ENCODE measurements around the gene KLHL40.

KLHL40 gene

GRCh38 chr3:42728056-42728455 is 42.7 kb downstream of the KLHL40 start:
- no peak for DNase-seq

- DNase-seq, result no peak
Measured at GRCh38 chr3:42728668-42729364, 43.5 kb downstream of the KLHL40 start.

- DNase-seq, result no peak
Measured at GRCh38 chr3:42729404-42730145, 44.2 kb downstream of the KLHL40 start.

GRCh38 chr3:42730294-42730693 is 45.0 kb downstream of the KLHL40 start:
- no peak for DNase-seq

- DNase-seq, result no peak
Measured at GRCh38 chr3:42730706-42731420, 45.5 kb downstream of the KLHL40 start.

GRCh38 chr3:42731476-42732195 is 46.3 kb downstream of the KLHL40 start:
- no peak for DNase-seq

- DNase-seq, result no peak
Measured at GRCh38 chr3:42732196-42732828, 47.0 kb downstream of the KLHL40 start.

- DNase-seq, result no peak
Measured at GRCh38 chr3:42732829-42733459, 47.6 kb downstream of the KLHL40 start.

GRCh38 chr3:42733501-42734262 is 48.3 kb downstream of the KLHL40 start:
- DNase-seq, result no peak

GRCh38 chr3:42734263-42734860 is 49.0 kb downstream of the KLHL40 start:
- DNase-seq, result no peak

- no peak for DNase-seq
Measured at GRCh38 chr3:42735019-42735418, 49.7 kb downstream of the KLHL40 start.

- no peak for DNase-seq
Measured at GRCh38 chr3:42735615-42736014, 50.3 kb downstream of the KLHL40 start.

GRCh38 chr3:42736081-42736480 is 50.7 kb downstream of the KLHL40 start:
- DNase-seq, result no peak

- no peak for DNase-seq
Measured at GRCh38 chr3:42736531-42736930, 51.2 kb downstream of the KLHL40 start.

GRCh38 chr3:42739401-42740158 is 54.2 kb downstream of the KLHL40 start:
- DNase-seq, result no peak

- DNase-seq, result no peak
Measured at GRCh38 chr3:42741796-42742195, 56.5 kb downstream of the KLHL40 start.
